ENCODE results near the gene SPATA16. TPM values are rescaled to one million over a fixed set of nuclear protein-coding genes. Genes with fewer than 3 reads are reported as not detected.

SPATA16 gene
- total RNA-seq, 2 experiments from 2014 or later, result not detected

GRCh38 chr3:172939651-172940293 lies 201.3 kb downstream of the SPATA16 start:
- DNase-seq (no peak), ATAC-seq (no peak)
- Mint-ChIP-seq H3K4me1 (no peaks in the 10 kb centered on the region), H3K27me3 (no peaks in the 10 kb centered on the region), H3K36me3 (no peaks in the 10 kb centered on the region), H3K4me3 (no peak overlapping the region), H3K27ac (no peak overlapping the region), H3K9me3 (ENCODE audit: low read depth) (no peaks in the 10 kb centered on the region)
- CTCF ChIA-PET, result no interaction called here

GRCh38 chr3:172938788-172939187 lies 202.2 kb downstream of the SPATA16 start:
- no peak overlapping the region for H3K4me3 Mint-ChIP-seq
- no peaks in the 10 kb centered on the region for H3K4me1 Mint-ChIP-seq
- no peaks in the 10 kb centered on the region for H3K36me3 Mint-ChIP-seq
- CTCF ChIA-PET, result no interaction called here
- no peaks in the 10 kb centered on the region for H3K27me3 Mint-ChIP-seq
- no peak overlapping the region for H3K27ac Mint-ChIP-seq
- H3K9me3 Mint-ChIP-seq (ENCODE audit: low read depth), result no peaks in the 10 kb centered on the region
- DNase-seq (no peak), ATAC-seq (no peak)

GRCh38 chr3:172931746-172932285 lies 209.2 kb downstream of the SPATA16 start:
- Mint-ChIP-seq H3K36me3 (no peaks in the 10 kb centered on the region), H3K4me1 (no peaks in the 10 kb centered on the region), H3K9me3 (ENCODE audit: low read depth) (no peaks in the 10 kb centered on the region), H3K27me3 (no peaks in the 10 kb centered on the region), H3K4me3 (no peak overlapping the region), H3K27ac (no peak overlapping the region)
- DNase-seq, result no peak
- ATAC-seq, result no peak
- CTCF ChIA-PET, result interaction anchor here (1.0 kb wide), 1 partner anchor 15 kb away, joined by 3 read pairs; no protein-coding TSS in a partner anchor

GRCh38 chr3:172929451-172929850 lies 211.6 kb downstream of the SPATA16 start:
- no peak for DNase-seq
- H3K9me3 Mint-ChIP-seq (ENCODE audit: low read depth), result no peaks in the 10 kb centered on the region
- no peaks in the 10 kb centered on the region for H3K4me1 Mint-ChIP-seq
- H3K27me3 Mint-ChIP-seq, result no peaks in the 10 kb centered on the region
- CTCF ChIA-PET, result no interaction called here
- no peak overlapping the region for H3K27ac Mint-ChIP-seq
- no peak for ATAC-seq
- no peaks in the 10 kb centered on the region for H3K36me3 Mint-ChIP-seq
- H3K4me3 Mint-ChIP-seq, result no peak overlapping the region

GRCh38 chr3:172924546-172924945 lies 216.5 kb downstream of the SPATA16 start:
- Mint-ChIP-seq H3K27ac (no peak overlapping the region), H3K4me3 (no peak overlapping the region), H3K4me1 (no peaks in the 10 kb centered on the region), H3K9me3 (ENCODE audit: low read depth) (no peaks in the 10 kb centered on the region), H3K27me3 (no peaks in the 10 kb centered on the region), H3K36me3 (no peaks in the 10 kb centered on the region)
- no peak for DNase-seq
- ATAC-seq, result no peak
- CTCF ChIA-PET, result no interaction called here

GRCh38 chr3:172919297-172919683 lies 221.7 kb downstream of the SPATA16 start:
- Mint-ChIP-seq H3K27ac (no peak overlapping the region), H3K36me3 (no peaks in the 10 kb centered on the region), H3K4me1 (no peaks in the 10 kb centered on the region), H3K4me3 (no peak overlapping the region), H3K9me3 (ENCODE audit: low read depth) (no peaks in the 10 kb centered on the region), H3K27me3 (peaks cover 9% of the 10 kb centered on the region)
- CTCF ChIA-PET, result no interaction called here
- DNase-seq, result no peak
- no peak for ATAC-seq

- no peak overlapping the region for H3K27ac Mint-ChIP-seq
These were observed 222.3 kb downstream of the SPATA16 start for GRCh38 chr3:172918568-172919296.

GRCh38 chr3:172918165-172918564 lies 222.9 kb downstream of the SPATA16 start:
- Mint-ChIP-seq H3K27ac (no peak overlapping the region), H3K27me3 (peaks cover 11% of the 10 kb centered on the region)
- CTCF ChIA-PET, result no interaction called here

More at GRCh38 chr3:172918568-172919296, 222.3 kb downstream of the SPATA16 start:
- CTCF ChIA-PET, result no interaction called here
- no peaks in the 10 kb centered on the region for H3K36me3 Mint-ChIP-seq
- no peak overlapping the region for H3K4me3 Mint-ChIP-seq
- H3K27me3 Mint-ChIP-seq, result peaks cover 9% of the 10 kb centered on the region
- H3K4me1 Mint-ChIP-seq, result no peaks in the 10 kb centered on the region
- no peaks in the 10 kb centered on the region for H3K9me3 Mint-ChIP-seq (ENCODE audit: low read depth)
- DNase-seq, result no peak
- no peak for ATAC-seq

GRCh38 chr3:172915911-172916514 lies 225.0 kb downstream of the SPATA16 start:
- CTCF ChIA-PET, result no interaction called here
- Mint-ChIP-seq H3K9me3 (ENCODE audit: low read depth) (no peaks in the 10 kb centered on the region), H3K4me1 (no peaks in the 10 kb centered on the region), H3K27me3 (peaks cover 12% of the 10 kb centered on the region), H3K27ac (no peak overlapping the region), H3K36me3 (no peaks in the 10 kb centered on the region), H3K4me3 (no peak overlapping the region)
- no peak for ATAC-seq
- no peak for DNase-seq

More at GRCh38 chr3:172918165-172918564, 222.9 kb downstream of the SPATA16 start:
- ATAC-seq (no peak), DNase-seq (no peak)
- no peak overlapping the region for H3K4me3 Mint-ChIP-seq
- no peaks in the 10 kb centered on the region for H3K4me1 Mint-ChIP-seq
- H3K9me3 Mint-ChIP-seq (ENCODE audit: low read depth), result no peaks in the 10 kb centered on the region
- H3K36me3 Mint-ChIP-seq, result no peaks in the 10 kb centered on the region

- no peak overlapping the region for H3K27ac Mint-ChIP-seq
- H3K36me3 Mint-ChIP-seq, result no peaks in the 10 kb centered on the region
- ATAC-seq (no peak), DNase-seq (no peak)
- H3K4me1 Mint-ChIP-seq, result no peaks in the 10 kb centered on the region
- CTCF ChIA-PET, result no interaction called here
- H3K9me3 Mint-ChIP-seq (ENCODE audit: low read depth), result no peaks in the 10 kb centered on the region
- no peak overlapping the region for H3K4me3 Mint-ChIP-seq
- H3K27me3 Mint-ChIP-seq, result peaks cover 12% of the 10 kb centered on the region
These were observed 226.2 kb downstream of the SPATA16 start for GRCh38 chr3:172914854-172915253.

GRCh38 chr3:172913911-172914655 lies 227.0 kb downstream of the SPATA16 start:
- Mint-ChIP-seq H3K36me3 (no peaks in the 10 kb centered on the region), H3K4me3 (no peak overlapping the region), H3K9me3 (ENCODE audit: low read depth) (no peaks in the 10 kb centered on the region), H3K4me1 (no peaks in the 10 kb centered on the region), H3K27ac (no peak overlapping the region), H3K27me3 (peaks cover 12% of the 10 kb centered on the region)
- no peak for ATAC-seq
- DNase-seq, result no peak
- CTCF ChIA-PET, result no interaction called here

GRCh38 chr3:172911142-172911541 lies 229.9 kb downstream of the SPATA16 start:
- H3K9me3 Mint-ChIP-seq (ENCODE audit: low read depth), result no peaks in the 10 kb centered on the region
- no peaks in the 10 kb centered on the region for H3K4me1 Mint-ChIP-seq
- peaks cover 8% of the 10 kb centered on the region for H3K27me3 Mint-ChIP-seq
- H3K27ac Mint-ChIP-seq, result no peak overlapping the region
- H3K36me3 Mint-ChIP-seq, result no peaks in the 10 kb centered on the region
- no peak for DNase-seq
- no peak for ATAC-seq
- CTCF ChIA-PET, result no interaction called here
- H3K4me3 Mint-ChIP-seq, result no peak overlapping the region

GRCh38 chr3:172908771-172909270 lies 232.2 kb downstream of the SPATA16 start:
- H3K36me3 Mint-ChIP-seq, result no peaks in the 10 kb centered on the region
- CTCF ChIA-PET, result no interaction called here
- peaks cover 3% of the 10 kb centered on the region for H3K27me3 Mint-ChIP-seq
- H3K27ac Mint-ChIP-seq, result no peak overlapping the region
- no peak for DNase-seq
- no peak for ATAC-seq
- H3K4me1 Mint-ChIP-seq, result no peaks in the 10 kb centered on the region
- no peak overlapping the region for H3K4me3 Mint-ChIP-seq
- H3K9me3 Mint-ChIP-seq (ENCODE audit: low read depth), result no peaks in the 10 kb centered on the region

Data from activated CD8-positive, alpha-beta memory T cell treated with anti-CD3 and anti-CD28 coated beads, Interleukin-2, amount 10 ng/mL, durations not matched to agents 7 days and 5 days (primary cell).